AG10803 (cell line): ENCODE measurements around the gene APC.

Experiments
- DNase-seq: peaks from one replicate; pipeline ENCODE4 v3.0.0; 2010; ENCODE audit warnings: low read depth
- H3K4me3 ChIP-seq: 2 replicates; pipeline ENCODE4 v1.5.1; 2011; ENCODE audit warnings: mild to moderate bottlenecking, low read length, control low read depth
- TF ChIP-seq, protein P1 (sequence below): conservative IDR thresholded peaks from 2 replicates; pipeline ENCODE4 v1.5.1; 2011; ENCODE audit warnings: mild to moderate bottlenecking, low read length, control low read depth, inconsistent platforms

The APC gene

DNA sequence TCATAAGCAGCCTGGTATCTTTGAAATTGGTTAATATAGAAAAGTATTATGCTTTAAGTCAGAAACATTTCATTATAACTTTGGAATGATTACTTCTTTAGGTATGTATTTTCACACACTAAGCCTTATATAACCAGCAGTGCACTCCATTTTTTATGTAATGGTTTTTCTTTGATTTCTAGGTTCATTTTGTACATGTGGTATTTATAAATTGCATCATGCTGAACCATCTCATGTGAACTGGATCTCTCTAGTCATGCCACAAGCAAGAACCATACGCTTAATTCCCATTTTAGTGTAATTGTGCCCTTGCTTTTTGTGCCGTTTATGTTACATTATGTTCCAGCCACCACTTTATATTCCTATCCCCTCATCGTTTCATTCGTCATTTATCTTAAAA, 84.8 kb downstream of the APC start:
- no peak overlapping the region for H3K4me3 ChIP-seq
- TF ChIP-seq, protein P1, sequence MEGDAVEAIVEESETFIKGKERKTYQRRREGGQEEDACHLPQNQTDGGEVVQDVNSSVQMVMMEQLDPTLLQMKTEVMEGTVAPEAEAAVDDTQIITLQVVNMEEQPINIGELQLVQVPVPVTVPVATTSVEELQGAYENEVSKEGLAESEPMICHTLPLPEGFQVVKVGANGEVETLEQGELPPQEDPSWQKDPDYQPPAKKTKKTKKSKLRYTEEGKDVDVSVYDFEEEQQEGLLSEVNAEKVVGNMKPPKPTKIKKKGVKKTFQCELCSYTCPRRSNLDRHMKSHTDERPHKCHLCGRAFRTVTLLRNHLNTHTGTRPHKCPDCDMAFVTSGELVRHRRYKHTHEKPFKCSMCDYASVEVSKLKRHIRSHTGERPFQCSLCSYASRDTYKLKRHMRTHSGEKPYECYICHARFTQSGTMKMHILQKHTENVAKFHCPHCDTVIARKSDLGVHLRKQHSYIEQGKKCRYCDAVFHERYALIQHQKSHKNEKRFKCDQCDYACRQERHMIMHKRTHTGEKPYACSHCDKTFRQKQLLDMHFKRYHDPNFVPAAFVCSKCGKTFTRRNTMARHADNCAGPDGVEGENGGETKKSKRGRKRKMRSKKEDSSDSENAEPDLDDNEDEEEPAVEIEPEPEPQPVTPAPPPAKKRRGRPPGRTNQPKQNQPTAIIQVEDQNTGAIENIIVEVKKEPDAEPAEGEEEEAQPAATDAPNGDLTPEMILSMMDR = no peak
- DNase-seq = peak; percentile 58

DNA sequence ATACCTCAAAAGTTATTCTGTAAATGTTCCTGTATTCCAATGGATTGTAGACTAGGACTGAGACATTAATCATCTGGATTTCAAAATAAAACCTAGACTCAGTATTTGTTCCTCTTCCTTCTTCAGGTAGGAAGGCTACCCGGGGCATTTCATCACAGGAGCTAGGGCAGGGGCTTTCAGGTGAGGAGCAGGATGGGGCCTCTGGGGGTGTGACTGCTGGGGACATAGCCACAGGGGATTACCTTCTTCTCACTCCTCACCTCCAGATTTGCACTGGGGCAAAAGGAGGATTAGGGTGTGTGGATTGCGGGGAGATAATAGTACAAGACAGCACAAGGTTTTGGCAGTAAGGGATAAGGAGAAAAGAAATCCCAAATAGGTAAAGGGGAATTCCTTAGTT, 85.5 kb downstream of the APC start:
- no peak overlapping the region for H3K4me3 ChIP-seq
- no peak for DNase-seq
- TF ChIP-seq, protein P1 = no peak

DNA sequence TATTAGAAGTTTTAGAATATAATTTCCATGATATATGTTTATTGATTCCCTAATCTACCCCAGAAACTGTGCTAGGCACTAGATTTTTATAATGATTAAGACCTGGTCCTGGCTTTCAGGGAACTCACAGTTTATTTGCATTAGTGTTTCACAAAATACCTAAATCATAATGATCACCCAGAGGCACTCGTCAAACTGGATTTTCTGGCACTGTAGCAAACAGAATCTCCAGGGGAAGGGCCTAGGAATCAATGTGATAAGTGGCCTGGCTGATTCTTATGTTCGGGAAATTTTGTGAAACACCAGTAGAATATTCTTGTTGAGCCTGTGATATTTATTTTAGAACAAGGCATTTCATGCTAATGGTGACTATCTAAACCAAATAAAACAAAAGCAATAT, 86.0 kb downstream of the APC start:
- H3K4me3 ChIP-seq = no peak overlapping the region
- TF ChIP-seq, protein P1 = no peak
- DNase-seq = no peak

DNA sequence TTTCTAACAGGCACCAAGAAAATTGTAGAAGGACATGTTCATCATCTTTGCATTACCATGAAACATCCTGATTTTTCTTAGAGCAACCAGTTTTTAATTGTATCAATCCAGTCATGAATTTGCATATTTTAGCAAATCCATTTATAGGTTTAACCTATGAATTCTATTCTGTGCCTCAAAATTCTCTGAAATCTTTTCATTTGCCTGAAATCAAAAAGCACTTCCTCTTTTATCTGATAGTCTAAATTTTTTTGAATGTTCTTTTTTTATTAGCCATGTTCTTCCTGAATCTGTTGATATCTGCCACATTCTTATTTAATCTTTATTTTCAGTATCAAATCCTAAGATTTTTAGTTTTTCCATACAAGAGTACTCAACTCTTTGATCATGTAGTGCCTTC, 86.5 kb downstream of the APC start:
- TF ChIP-seq, protein P1 = no peak
- no peak overlapping the region for H3K4me3 ChIP-seq
- no peak for DNase-seq

DNA sequence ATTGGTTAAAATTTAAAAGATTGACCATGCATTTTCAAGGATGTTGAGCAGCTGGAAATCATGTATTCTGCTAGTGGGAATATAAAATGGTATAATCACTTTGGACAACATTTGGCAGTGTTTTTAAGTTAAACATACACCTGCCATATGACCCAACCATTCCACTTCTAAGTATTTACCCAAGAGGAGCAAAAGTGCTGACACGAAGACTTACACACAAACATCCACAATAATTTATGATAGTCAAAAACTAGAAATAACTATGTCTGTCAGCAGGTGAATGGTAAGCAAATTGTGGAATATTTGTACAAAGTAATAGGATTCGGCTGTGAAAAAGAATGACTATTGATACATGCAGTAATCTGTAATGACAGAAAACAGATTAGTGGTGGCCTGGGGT, 92.7 kb downstream of the APC start:
- no peak for DNase-seq
- no peak overlapping the region for H3K4me3 ChIP-seq
- TF ChIP-seq, protein P1 = no peak

DNA sequence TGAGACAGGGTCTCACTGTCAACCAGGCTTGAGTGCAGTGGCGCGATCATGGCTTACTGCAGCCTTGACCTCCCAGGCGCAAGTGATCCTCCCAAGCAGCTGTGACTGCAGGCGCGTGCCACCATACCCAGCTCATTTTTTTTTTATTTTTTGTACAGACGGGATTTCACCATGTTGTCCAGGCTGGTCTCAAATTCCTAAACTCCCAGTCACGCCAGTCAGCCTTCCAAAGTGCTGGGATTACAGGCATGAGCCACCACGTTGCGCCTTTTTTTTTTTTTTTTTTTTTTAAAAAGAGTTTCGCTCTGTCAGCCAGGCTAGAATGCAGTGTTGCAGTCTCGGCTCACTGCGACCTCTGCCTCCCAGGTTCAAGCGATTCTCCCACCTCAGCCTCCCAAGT, 96.3 kb downstream of the APC start:
- DNase-seq = no peak
- TF ChIP-seq, protein P1 = no peak
- H3K4me3 ChIP-seq = no peak overlapping the region

DNA sequence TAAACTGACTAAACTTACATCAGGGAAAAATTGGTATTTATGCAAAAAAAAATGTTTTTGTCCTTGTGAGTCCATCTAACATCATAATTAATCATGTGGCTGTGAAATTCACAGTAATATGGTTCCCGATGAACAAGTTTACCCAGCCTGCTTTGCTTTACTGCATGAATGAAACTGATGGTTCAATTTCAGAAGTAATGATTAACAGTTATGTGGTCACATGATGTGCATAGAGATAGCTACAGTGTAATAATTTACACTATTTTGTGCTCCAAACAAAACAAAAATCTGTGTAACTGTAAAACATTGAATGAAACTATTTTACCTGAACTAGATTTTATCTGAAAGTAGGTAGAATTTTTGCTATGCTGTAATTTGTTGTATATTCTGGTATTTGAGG, 106.8 kb downstream of the APC start:
- no peak overlapping the region for H3K4me3 ChIP-seq
- TF ChIP-seq, protein P1 = no peak
- no peak for DNase-seq
